A673 (cell line): Measurements from ENCODE around the gene SFSWAP.
"Not testable (repeated sequence)": the region's sequence is repeated elsewhere in the genome, so short reads cannot be mapped to it uniquely, and the experiment has no call there.

Experiments used
- EZH2 ChIP-seq: fragments of 200-600 bp; sonication (generic); IDR thresholded peaks from 2 replicates; pipeline ENCODE4 v1.6.1; 2017; ENCODE audit warnings: borderline replicate concordance, low read depth, mild to moderate bottlenecking, mixed read lengths, antibody characterized with exemption, low read length; ENCODE audit not compliant: poor library complexity, severe bottlenecking
- TF ChIP-seq, protein P1 (sequence below): fragments of 300-800, 200-600 bp; sonication (generic); conservative IDR thresholded peaks from 2 replicates; pipeline ENCODE4 v1.5.1; 2017; ENCODE audit warnings: low read depth, mild to moderate bottlenecking, antibody characterized with exemption, low read length, moderate library complexity, mixed read lengths

DNA sequence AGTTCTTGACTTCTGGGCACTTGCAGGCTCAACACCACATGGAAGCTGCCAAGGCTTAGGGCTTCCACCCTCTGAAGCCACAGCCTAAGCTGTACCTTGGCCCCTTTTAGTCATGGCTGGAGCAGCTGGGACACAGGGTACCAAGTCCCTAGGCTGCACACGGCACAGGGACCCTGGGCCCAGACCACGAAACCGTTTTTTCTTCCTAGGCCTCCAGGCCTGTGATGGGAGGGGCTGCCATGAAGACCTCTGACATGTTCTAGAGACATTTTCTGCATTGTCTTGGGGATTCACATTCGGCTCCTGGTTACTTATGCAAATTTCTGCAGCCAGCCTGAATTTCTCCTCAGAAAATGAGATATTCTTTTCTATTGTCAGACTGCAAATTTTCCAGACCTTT, 33.0 kb downstream of the SFSWAP start:
- TF ChIP-seq, protein P1, sequence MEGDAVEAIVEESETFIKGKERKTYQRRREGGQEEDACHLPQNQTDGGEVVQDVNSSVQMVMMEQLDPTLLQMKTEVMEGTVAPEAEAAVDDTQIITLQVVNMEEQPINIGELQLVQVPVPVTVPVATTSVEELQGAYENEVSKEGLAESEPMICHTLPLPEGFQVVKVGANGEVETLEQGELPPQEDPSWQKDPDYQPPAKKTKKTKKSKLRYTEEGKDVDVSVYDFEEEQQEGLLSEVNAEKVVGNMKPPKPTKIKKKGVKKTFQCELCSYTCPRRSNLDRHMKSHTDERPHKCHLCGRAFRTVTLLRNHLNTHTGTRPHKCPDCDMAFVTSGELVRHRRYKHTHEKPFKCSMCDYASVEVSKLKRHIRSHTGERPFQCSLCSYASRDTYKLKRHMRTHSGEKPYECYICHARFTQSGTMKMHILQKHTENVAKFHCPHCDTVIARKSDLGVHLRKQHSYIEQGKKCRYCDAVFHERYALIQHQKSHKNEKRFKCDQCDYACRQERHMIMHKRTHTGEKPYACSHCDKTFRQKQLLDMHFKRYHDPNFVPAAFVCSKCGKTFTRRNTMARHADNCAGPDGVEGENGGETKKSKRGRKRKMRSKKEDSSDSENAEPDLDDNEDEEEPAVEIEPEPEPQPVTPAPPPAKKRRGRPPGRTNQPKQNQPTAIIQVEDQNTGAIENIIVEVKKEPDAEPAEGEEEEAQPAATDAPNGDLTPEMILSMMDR: not testable (repeated sequence)
- not testable (repeated sequence) for TF ChIP-seq EZH2
